GM19455 (cell line): ENCODE results near the gene ADGRD1.

Experiments
- ATAC-seq: cut with Tn5 transposase; IDR thresholded peaks from one replicate; pipeline ENCODE4 v1.9.1; 2021; ENCODE audit not compliant: unreplicated experiment

The ADGRD1 gene

DNA sequence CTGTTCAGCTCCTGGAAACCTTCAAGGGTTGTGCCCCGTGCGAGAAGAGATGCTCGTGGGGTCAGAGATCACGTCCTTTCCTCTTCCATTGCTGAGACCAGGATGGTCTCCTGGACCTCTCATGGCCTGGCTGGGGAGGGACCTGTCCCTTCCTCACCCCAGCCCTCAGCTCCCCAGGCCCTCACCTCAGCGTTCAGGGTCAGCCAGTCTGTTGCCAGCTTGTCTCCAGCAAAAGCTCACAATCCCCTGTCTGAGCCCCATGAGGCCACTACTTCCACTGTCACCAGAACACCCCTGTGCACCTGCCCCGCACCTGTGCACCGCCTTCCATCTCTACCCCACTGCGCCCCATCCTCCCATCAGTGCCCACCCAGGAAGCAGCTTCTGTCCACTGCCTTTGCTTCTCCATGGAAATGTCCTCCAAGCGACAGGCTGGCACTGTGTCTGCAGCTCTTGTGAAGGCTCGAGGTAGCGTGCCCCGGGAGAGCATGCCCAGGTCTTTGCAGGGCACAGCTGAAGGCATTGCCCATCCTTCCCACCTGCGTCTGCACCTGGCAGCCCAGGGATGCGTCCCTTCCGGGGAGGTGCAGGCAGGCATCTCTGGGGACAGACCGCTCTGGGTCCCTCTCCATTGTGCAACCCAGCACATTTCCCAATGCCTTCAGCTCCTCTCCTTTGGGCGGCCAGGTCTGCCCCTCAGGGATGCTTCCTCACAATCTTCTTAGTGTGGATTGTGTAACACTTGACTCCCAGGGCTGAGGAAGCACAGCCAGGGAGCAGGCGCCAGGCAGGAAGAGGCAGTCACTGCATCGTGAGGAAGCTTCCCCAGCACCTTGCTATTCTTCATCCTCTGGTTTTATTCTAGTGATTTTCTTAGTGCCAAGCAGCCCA lies 179.6 kb downstream of the ADGRD1 start:
- ATAC-seq = no peak

- ATAC-seq = no peak
These were observed 180.3 kb downstream of the ADGRD1 start for GRCh38 chr12:131133994-131134393.

DNA sequence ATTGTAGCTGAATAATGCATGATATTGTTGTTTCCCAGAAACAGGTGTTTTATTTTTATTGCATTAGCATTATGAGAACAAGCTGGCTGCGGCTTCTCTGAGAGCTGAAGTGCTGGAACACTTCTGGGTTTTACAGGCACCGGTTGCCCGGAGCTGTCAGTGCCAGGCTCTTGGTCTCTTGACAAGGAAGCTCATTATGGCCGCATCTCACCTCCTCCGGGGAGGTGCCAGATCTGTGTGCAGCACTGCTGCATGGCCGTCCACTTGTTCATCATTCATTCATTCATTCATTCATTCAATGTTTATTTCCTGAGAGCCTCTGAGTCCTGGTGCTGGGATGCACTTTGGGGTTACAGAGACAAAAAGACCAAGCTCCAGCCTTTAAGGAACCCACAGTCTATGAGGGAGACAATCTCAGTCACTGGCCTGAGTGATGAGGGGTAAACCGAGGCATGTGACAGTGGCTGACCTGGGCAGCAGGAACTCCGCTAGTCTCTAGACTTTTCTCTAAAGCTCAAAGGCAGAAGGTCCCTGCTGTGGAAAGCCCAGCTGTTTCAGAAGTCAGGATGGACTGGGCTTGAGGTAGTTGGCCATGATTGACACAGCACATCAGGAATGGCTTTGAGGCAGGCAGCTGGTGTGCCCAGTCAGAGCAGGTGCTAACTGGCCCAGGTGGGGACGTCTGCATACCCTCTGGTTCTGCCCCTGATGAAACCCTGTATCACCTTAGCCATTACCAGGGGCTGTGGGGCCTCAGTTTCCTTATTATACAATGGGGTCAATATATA lies 181.0 kb downstream of the ADGRD1 start:
- ATAC-seq = no peak

GRCh38 chr12:131135311-131135785 lies 181.6 kb downstream of the ADGRD1 start:
- ATAC-seq = no peak

DNA sequence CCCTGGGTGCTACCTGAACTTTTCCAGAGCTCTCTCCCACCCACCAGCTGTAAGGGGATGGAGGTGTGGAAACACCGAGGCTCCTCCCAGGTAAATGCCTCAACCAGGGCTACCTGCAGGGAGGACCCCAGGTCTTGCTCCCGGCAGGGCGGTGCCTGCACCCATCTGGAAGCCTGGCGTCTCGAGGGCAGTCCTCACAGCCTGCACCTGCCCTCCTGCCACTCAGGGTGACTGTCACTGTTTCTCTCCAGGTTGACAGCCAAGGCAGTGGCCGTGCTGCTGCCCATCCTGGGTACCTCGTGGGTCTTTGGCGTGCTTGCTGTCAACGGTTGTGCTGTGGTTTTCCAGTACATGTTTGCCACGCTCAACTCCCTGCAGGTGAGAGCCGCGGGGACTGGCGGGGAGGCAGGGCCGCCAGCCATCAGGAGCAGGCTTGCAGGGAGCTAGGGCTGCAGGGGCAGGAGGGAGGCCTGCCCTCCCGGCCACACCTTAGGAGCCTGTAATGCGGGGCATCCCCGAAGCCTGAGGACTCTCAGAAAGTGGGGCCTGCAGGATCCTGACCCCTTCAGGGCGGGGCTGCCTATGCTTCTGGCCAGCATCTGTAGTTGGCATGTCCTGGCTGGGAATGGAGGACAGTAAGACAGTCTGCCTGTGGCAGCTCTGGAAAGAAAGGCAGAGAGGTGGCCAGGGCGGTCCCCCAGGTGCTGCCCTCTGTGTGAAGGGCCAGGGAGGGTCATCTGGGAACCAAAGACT lies 182.3 kb downstream of the ADGRD1 start:
- no peak for ATAC-seq

- ATAC-seq = no peak
These were observed 182.8 kb downstream of the ADGRD1 start for GRCh38 chr12:131136539-131136872.

DNA sequence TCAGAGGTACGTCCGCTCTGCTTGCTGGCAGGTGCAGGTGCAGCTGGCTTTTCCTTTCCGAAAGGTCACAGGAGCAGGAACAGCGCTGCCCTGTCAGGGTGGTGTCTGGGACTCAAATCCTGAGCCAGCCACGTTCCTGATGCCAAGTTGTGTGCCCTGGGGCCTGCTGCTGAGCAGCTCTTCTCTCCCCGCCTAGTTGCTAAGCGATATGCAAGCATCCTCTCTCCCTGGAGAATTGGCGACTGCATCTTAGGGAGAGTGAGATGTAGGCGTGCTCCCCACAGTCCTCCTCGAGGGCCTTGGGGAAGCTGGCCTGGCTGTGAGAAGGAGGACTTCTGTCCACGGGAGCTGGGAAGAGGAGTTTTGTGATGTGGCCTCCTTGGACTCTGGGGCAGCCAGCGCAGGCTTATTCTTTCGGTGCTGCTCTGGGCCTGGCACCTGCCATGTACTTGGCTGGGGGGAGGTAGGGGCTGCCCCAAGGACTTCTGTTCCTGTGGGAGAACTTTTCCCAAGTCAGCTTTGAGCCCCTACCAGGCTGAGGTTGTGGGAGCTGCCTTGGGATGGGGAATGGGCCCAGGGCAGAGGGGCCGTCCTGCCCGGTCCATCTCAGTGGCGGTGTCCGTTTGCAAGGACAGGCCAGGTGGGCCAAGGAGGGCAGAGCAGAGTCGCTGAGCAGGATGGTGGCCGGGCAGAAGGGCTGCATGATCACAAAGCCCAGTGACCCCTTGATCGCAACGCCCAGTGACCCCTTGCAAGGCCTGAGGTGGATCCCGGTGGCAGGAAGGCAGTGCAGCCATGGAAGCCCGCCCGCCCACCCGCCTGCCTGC lies 183.5 kb downstream of the ADGRD1 start:
- ATAC-seq = no peak

GRCh38 chr12:131137836-131138637 lies 184.3 kb downstream of the ADGRD1 start:
- ATAC-seq = no peak

GRCh38 chr12:131138638-131139362 lies 185.1 kb downstream of the ADGRD1 start:
- no peak for ATAC-seq

GRCh38 chr12:131139363-131140068 lies 185.8 kb downstream of the ADGRD1 start:
- no peak for ATAC-seq

DNA sequence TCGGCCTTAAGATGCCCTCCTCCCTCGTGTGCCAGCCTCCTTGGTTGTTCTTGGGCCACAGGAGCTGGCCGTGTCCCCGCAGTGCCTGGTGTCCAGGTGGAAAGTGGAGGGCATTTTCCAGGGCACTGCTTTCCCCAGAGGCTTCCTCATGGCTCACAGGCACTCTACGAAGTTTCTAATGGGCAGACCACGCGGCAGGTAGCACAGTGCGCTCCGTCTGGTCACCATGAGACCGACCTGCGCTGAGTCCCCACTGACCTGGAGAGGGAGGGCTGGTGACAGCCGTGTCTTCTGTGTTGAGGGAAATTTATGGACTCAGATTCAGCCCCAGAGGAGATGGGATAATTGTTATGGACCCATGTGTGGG lies 186.3 kb downstream of the ADGRD1 start:
- ATAC-seq = no peak

DNA sequence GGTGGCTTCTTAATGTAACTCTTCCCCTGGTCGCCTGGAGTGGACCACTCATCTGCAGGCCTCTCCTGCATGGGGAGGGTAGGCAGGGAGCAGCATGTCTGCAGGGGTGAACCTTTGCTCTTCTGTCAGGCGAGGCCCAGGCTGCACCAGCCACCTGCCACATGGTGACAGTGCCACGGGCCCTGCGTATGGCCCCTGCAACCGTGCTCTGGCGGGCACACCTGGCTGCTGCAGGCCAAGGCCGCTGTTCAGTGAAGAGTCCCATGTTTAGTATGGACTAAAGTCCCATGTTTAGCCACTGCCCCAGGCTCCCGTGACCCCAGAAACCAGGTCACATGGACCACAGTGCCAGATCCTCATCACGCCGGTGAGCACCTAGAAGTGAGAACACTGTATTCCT lies 187.0 kb downstream of the ADGRD1 start:
- no peak for ATAC-seq

GRCh38 chr12:131141514-131141913 lies 187.8 kb downstream of the ADGRD1 start:
- ATAC-seq = no peak

DNA sequence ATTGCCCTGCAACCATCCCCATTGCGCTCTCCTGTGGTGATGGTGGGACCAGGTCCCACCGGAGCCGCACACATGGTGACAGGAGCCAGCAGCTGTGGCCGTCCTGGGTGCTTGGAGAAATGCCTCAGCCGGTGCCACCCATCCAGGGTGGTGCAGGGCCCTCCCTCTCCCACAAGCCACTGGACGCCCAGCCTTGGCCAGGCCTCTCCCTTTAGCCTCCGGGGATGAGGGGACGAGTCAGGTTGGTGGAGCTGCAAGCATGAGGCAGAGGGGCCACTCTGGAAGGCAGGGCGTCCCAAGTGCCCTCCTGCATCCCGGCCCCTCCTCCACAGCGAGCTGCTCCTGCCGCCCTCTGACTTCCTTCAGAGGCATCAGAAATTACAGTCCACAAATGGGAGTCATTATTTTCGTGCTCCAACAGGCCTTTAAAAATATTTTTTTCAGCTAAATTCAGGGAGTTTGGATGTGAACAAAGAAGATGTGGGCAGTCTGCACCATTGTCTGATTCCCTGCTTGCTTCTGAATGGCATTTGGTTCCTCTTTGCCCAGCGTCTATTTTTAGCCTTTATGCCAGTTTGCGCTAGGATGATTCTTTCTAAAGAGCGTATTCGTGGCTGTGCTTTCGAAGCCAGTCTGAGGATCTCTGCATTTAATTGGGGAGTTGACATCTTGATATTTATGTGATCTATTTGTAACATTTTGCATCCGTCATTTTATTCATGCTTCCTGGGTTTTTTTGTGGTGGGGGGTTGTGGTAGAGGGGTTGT lies 189.4 kb downstream of the ADGRD1 start:
- ATAC-seq = no peak

GRCh38 chr12:131146173-131146675 lies 192.5 kb downstream of the ADGRD1 start:
- no peak for ATAC-seq

GRCh38 chr12:131147293-131147692 lies 193.6 kb downstream of the ADGRD1 start:
- ATAC-seq = no peak

- ATAC-seq = no peak
These were observed 194.2 kb downstream of the ADGRD1 start for GRCh38 chr12:131147894-131148293.
